ENCODE data around the gene ZNF771.

- no peak for TF ChIP-seq EZH2 (IDR thresholded peaks at IDR 0.05; ENCODE audit: borderline replicate concordance, low read depth, low read length, severe bottlenecking)
- TF ChIP-seq CTCF (IDR thresholded peaks at IDR 0.05; ENCODE audit: extremely low read depth in 1 of 2, insufficient read depth in 1 of 2, low read depth in 1 of 2, low read length in 2 of 2): no peak
- no peak for TF ChIP-seq POLR2AphosphoS5 (IDR thresholded peaks at IDR 0.05; ENCODE audit: insufficient read depth, low read depth, low read length)
- no peak for TF ChIP-seq MAX (IDR thresholded peaks at IDR 0.05; ENCODE audit: insufficient read depth, insufficient read length)
- no peak for TF ChIP-seq POLR2A (IDR thresholded peaks at IDR 0.05; ENCODE audit: low read depth, low read length)
Measured at GRCh38 chr16:30457743-30458560, 50.5 kb downstream of the ZNF771 start.

All from endothelial cell of umbilical vein (primary cell).